ENCODE data around the gene TCAP. TPM values are rescaled to one million over a fixed set of nuclear protein-coding genes. Genes with fewer than 3 reads are reported as not detected.

The TCAP gene
- polyA plus RNA-seq: not detected

DNA sequence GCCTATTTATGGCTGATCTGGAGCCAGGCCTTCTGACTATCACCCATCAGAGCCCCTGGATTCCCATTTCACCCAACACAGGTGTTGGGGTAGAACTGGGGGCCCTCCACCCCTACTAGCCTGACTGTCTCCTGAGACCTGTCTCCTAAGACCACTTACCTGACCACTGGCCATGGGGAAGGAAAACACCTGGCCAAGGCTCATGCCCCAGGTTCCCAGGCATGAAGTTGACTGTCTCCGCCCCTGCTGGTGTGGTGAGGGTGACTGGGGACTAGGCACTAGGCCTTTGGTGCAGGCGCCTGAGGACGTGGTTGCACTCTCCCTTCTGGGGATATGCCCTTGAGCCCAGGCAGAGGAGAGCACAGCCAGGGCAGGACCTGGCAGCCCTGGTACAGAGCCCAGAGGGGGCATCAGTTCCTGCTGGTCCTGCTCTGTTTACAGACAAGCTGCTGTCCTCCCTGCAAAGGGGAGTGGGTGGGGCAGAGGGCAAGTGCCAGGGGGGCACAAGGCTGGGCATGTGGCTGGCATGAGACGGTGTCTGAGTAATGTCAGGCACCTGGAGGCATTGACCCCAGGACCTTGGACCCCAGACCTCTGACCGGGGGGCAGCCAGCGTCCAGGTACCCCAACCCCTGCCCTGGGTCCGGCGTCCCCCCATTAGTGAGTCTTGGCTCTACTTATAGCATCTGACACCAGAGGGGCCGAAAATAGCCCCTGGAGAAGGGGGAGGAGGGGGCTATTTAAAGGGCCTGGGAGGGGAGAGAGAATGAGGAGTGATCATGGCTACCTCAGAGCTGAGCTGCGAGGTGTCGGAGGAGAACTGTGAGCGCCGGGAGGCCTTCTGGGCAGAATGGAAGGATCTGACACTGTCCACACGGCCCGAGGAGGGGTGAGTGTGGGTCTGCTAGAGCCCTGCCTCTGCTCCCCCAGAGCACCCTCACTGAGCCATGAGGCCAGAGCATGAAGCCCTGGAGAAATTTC lies at the start of gene TCAP:
TSS of gene TCAP (plus strand) at position 769 of the 981 bp plus-strand sequence. CDS start at position 780, 11 bp downstream.
- peaks cover 4% of the 10 kb centered on the region for H3K36me3 Mint-ChIP-seq
- H3K27ac Mint-ChIP-seq: no peak within 1 kb of the TSS
- H3K9me3 Mint-ChIP-seq: no peaks in the 10 kb centered on the region
- peaks cover 14% of the 10 kb centered on the region for H3K27me3 Mint-ChIP-seq
- H3K4me1 Mint-ChIP-seq: peaks cover 0 to 8% (median 4%) of the 10 kb centered on the region in 3 donors
- peak within 1 kb of the TSS in 2 of 4 donors; percentile 52 to 71 for H3K4me3 Mint-ChIP-seq

GRCh38 chr17:39615434-39615833 lies 49.7 kb upstream of the TCAP start:
- no peaks in the 10 kb centered on the region for H3K36me3 Mint-ChIP-seq
- H3K27ac Mint-ChIP-seq: no peak overlapping the region
- H3K4me1 Mint-ChIP-seq: peaks cover 0 to 7% (median 3%) of the 10 kb centered on the region in 3 donors
- peaks cover 16% of the 10 kb centered on the region for H3K27me3 Mint-ChIP-seq
- no peaks in the 10 kb centered on the region for H3K9me3 Mint-ChIP-seq
- H3K4me3 Mint-ChIP-seq: no peak overlapping the region

- H3K4me1 Mint-ChIP-seq: peaks cover 2 to 11% (median 7%) of the 10 kb centered on the region in 3 donors
- peaks cover 12% of the 10 kb centered on the region for H3K27me3 Mint-ChIP-seq
- no peaks in the 10 kb centered on the region for H3K9me3 Mint-ChIP-seq
- H3K4me3 Mint-ChIP-seq: peak overlapping the region in 3 of 4 donors; percentile 79 to 86 (median 86)
- no peaks in the 10 kb centered on the region for H3K36me3 Mint-ChIP-seq
- peak overlapping the region in 1 of 3 donors; percentile 69 for H3K27ac Mint-ChIP-seq
Measured at GRCh38 chr17:39617100-39617445, 48.1 kb upstream of the TCAP start.

DNA sequence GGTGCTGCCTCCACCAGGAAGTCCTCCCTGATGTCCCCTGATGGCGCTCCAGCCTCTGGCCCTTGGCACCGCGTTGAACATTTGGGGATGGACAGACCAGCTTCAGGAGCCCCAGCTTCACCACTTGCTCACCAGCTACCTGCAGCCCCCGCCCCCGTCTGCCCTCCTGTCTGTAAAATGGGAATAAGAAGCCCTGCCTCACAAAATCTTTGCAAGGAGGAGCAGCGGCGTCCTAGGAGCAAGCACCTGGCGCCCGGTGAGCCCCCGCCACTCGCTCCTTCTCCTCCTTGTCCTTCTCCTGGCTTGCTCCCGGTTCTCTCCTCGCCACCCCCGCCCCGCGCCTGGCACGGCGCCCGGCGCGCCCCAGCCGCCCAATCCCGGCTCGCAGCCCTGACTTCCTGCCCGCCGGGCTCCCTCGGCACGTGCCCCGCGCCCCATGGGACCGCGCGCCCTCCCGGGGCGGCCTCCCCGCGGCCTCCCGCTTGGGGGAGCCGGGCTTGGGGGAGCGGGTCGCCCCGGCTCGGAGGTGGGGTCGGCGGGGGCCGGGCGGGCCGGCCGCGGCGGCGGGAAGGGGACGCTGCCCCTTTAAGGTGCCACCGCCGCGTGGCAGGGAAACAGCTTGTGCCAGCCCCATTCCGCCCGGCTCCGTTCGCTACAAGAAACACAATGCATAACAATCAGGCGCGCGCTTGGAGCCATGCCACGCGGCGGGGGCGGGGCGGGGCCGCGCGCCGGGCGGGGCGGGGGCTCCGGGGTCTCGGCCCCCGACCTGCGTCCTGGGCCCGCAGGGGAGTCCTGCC lies 47.5 kb upstream of the TCAP start:
- H3K36me3 Mint-ChIP-seq: no peaks in the 10 kb centered on the region
- peak overlapping the region; percentile 83 to 92 (median 89) for H3K4me3 Mint-ChIP-seq
- peaks cover 12% of the 10 kb centered on the region for H3K27me3 Mint-ChIP-seq
- peaks cover 7 to 16% (median 13%) of the 10 kb centered on the region in 3 donors for H3K4me1 Mint-ChIP-seq
- H3K9me3 Mint-ChIP-seq: no peaks in the 10 kb centered on the region
- peak overlapping the region in 2 of 3 donors; percentile 56 to 95 for H3K27ac Mint-ChIP-seq

- H3K27me3 Mint-ChIP-seq: peaks cover 7% of the 10 kb centered on the region
- H3K4me1 Mint-ChIP-seq: peaks cover 12 to 19% (median 16%) of the 10 kb centered on the region in 3 donors
- H3K4me3 Mint-ChIP-seq: peak overlapping the region; percentile 77 to 92 (median 88)
- no peaks in the 10 kb centered on the region for H3K36me3 Mint-ChIP-seq
- peak overlapping the region in 2 of 3 donors; percentile 56 to 95 for H3K27ac Mint-ChIP-seq
- no peaks in the 10 kb centered on the region for H3K9me3 Mint-ChIP-seq
Measured at GRCh38 chr17:39618246-39618913, 46.8 kb upstream of the TCAP start.

GRCh38 chr17:39618956-39619785 lies 46.0 kb upstream of the TCAP start:
- Mint-ChIP-seq H3K9me3 (no peaks in the 10 kb centered on the region), H3K4me3 (peak overlapping the region; percentile 37 to 85 (median 71)), H3K36me3 (no peaks in the 10 kb centered on the region), H3K4me1 (peaks cover 15 to 20% (median 18%) of the 10 kb centered on the region in 3 donors), H3K27me3 (peaks cover 7% of the 10 kb centered on the region), H3K27ac (no peak overlapping the region)

DNA sequence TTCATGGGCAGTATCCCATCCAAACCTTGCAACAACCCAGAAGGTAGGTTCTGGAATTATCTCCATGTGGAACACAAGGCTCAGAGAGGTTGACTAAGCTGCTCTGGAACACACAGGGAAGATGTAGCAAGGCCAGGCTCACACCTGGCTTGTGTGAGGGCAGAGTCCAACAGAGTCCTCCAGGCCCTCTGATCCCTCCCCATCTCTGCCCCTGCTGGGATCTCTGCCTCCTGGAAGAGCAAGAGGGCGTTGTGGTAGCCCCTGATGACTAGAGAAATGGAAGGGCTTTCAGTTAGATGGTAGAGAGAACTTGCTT lies 45.4 kb upstream of the TCAP start:
- Mint-ChIP-seq H3K36me3 (no peaks in the 10 kb centered on the region), H3K4me1 (peaks cover 15 to 20% (median 15%) of the 10 kb centered on the region in 3 donors), H3K4me3 (peak overlapping the region in 2 of 4 donors; percentile 30 to 85), H3K9me3 (no peaks in the 10 kb centered on the region), H3K27ac (no peak overlapping the region), H3K27me3 (peaks cover 7% of the 10 kb centered on the region)

- Mint-ChIP-seq H3K4me3 (peak overlapping the region; percentile 62 to 90 (median 78)), H3K27ac (peak overlapping the region in 2 of 3 donors; percentile 46 to 69), H3K9me3 (no peaks in the 10 kb centered on the region), H3K27me3 (peaks cover 13% of the 10 kb centered on the region), H3K4me1 (peaks cover 15 to 16% (median 15%) of the 10 kb centered on the region in 3 donors), H3K36me3 (no peaks in the 10 kb centered on the region)
Measured at GRCh38 chr17:39621523-39622379, 43.4 kb upstream of the TCAP start.

- H3K27ac Mint-ChIP-seq: peak overlapping the region in 2 of 3 donors; percentile 46 to 69
- peaks cover 15% of the 10 kb centered on the region for H3K27me3 Mint-ChIP-seq
- peak overlapping the region; percentile 62 to 90 (median 78) for H3K4me3 Mint-ChIP-seq
- peaks cover 15 to 16% (median 15%) of the 10 kb centered on the region in 3 donors for H3K4me1 Mint-ChIP-seq
- no peaks in the 10 kb centered on the region for H3K9me3 Mint-ChIP-seq
- no peaks in the 10 kb centered on the region for H3K36me3 Mint-ChIP-seq
Measured at GRCh38 chr17:39622380-39623006, 42.7 kb upstream of the TCAP start.

DNA sequence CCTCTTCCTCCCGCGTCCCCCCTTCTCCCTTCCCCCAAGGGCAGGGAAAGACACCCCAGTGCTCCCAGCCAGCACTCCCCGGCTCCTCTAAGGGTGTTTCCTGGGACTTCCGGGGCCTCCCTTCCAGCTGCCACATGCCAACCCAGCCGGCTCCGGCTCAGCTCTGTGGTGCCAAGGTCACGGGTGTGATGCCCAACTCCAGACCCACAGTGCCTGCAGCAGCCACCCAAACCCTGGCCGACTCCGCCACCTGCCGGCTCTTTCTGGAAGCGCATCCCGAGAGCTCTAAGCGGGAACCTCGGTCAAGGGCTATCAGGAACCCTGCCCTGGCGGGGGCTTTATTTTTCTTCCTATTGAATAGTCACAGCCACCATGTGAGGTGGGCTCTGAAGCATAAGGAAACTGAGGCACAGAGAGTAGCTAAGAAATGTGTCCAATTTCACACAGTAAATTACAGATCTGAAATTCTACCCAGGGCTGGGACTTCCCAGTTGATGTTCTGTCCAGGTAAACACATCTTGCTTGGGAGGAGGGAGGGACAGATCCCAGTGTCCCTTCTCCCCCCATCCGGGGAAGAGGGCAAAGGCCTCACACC lies 41.7 kb upstream of the TCAP start:
- H3K27me3 Mint-ChIP-seq: peaks cover 15% of the 10 kb centered on the region
- no peaks in the 10 kb centered on the region for H3K9me3 Mint-ChIP-seq
- peak overlapping the region in 1 of 3 donors; percentile 88 for H3K27ac Mint-ChIP-seq
- H3K36me3 Mint-ChIP-seq: no peaks in the 10 kb centered on the region
- peak overlapping the region in 3 of 4 donors; percentile 68 to 87 (median 75) for H3K4me3 Mint-ChIP-seq
- H3K4me1 Mint-ChIP-seq: peaks cover 15 to 17% (median 15%) of the 10 kb centered on the region in 3 donors

- Mint-ChIP-seq H3K4me3 (no peak overlapping the region), H3K27ac (no peak overlapping the region), H3K4me1 (peaks cover 15 to 17% (median 16%) of the 10 kb centered on the region in 3 donors), H3K27me3 (peaks cover 19% of the 10 kb centered on the region), H3K9me3 (no peaks in the 10 kb centered on the region), H3K36me3 (no peaks in the 10 kb centered on the region)
Measured at GRCh38 chr17:39624313-39624712, 40.8 kb upstream of the TCAP start.

DNA sequence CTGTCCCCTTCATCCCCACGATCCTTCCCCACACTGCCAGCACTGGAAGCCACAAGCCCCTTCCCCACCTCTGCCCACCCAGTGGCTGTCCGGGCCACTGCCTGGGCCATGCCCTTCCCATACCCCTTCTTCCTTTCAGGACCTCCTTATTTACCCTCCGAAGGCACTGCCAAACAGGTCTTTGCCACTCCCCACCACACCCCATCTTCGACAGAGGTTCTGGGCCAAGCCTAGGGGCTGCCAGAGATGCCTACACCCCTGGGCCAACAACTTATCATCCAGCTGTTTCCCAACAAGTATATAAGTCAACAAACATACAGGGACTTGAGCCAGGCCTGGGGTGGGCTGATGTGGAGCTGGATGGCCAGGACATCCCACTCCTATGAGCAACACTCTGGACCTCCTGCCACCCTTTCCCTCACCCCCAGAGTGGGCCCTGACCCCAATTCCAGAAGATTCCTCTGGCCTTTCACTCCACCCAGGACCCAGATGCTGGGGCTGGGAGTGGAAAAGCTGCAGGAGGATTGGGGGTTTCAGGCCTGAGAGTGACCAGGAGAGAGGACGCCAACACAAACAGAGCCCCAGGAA lies 39.9 kb upstream of the TCAP start:
- no peaks in the 10 kb centered on the region for H3K36me3 Mint-ChIP-seq
- no peaks in the 10 kb centered on the region for H3K9me3 Mint-ChIP-seq
- H3K4me1 Mint-ChIP-seq: peaks cover 15 to 17% (median 16%) of the 10 kb centered on the region in 3 donors
- H3K27ac Mint-ChIP-seq: no peak overlapping the region
- H3K27me3 Mint-ChIP-seq: peaks cover 19% of the 10 kb centered on the region
- H3K4me3 Mint-ChIP-seq: peak overlapping the region in 2 of 4 donors; percentile 52 to 63
